ENCODE results near the gene HEATR5A.
"Not testable (repeated sequence)": the region's sequence is repeated elsewhere in the genome, so short reads cannot be mapped to it uniquely, and the experiment has no call there.

HEATR5A gene

DNA sequence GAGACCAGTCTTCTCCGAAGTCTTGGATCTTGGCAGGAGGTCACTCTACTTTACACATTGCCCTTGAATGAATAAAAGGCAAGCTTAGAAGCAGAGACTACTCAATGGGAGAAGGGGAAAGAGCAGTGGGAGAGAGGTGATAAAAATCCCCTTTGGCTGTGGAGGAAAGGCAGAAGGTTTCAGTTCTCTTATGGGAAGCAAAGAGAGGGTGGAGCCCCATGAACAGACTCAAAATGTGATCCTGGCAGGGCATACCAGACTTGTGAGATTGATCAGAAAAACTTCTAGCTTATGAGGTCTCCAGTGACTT, 163.2 kb downstream of the HEATR5A start:
- no peak for DNase-seq (ENCODE audit: insufficient read length)
- TF ChIP-seq POLR2AphosphoS5 (IDR thresholded peaks at IDR 0.05; ENCODE audit: low read depth, low read length), result no peak
- no peak for TF ChIP-seq TAF1 (IDR thresholded peaks at IDR 0.05; ENCODE audit: borderline replicate concordance, low read depth, low read length)
- TF ChIP-seq POLR2A (IDR thresholded peaks at IDR 0.05; ENCODE audit: low read depth, low read length), result no peak
- no peak for FAIRE-seq

DNA sequence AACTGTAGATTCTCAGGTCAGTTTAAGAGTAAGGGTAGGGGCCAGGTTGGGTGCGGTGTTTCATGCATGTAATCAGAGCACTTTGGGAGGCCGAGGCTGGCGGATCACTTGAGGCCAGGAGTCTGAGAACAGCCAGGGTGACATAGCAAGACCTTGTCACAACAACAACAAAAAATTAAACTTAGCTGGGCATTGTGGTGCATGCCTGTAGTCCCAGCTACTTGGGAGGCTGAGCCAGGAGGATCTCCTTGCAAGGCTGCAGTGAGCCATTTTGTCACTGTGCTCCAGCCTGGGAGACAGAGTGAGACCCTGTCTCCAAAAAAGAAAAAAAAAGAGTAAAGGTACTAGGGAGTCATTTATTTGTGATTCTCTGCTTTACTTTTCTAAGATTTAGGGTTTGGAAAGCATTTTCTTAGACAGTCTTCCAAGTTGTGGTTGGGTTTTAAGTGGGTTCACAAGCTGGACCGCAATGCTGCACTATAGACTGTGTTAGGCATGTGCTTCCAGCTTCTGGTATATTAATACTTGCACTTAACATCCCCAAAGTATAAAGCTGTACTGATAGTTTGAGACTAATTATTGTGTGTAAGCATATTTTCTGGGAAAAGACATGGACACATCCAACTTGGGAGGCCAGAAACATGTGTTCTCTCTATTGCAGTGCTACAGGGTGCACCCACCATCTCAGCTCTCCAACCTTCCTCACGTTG, 163.7 kb downstream of the HEATR5A start:
- FAIRE-seq (no peak), DNase-seq (ENCODE audit: insufficient read length) (no peak)
- TF ChIP-seq TAF1 (IDR thresholded peaks at IDR 0.05; ENCODE audit: borderline replicate concordance, low read depth, low read length) (no peak), POLR2A (IDR thresholded peaks at IDR 0.05; ENCODE audit: low read depth, low read length) (no peak), POLR2AphosphoS5 (IDR thresholded peaks at IDR 0.05; ENCODE audit: low read depth, low read length) (no peak)

DNA sequence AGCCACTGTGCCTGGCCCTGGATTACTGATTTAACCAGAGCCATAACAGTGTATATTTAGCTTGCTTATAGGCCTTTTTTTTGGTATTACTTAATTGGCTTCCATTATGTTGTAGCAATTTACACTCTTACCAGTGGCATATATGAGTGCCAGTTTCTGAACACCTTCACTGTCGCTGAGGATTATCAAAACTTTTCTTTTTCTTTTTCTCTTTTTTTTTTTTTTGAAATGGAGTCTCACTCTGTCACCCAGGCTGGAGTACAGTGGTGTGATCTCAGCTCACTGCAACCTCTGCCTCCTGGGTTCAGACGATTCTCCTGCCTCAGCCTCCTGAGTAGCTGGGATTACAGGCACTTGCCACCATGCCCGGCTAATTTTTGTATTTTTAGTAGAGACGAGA, 164.4 kb downstream of the HEATR5A start:
- not testable (repeated sequence) for FAIRE-seq; DNase-seq (ENCODE audit: insufficient read length)

DNA sequence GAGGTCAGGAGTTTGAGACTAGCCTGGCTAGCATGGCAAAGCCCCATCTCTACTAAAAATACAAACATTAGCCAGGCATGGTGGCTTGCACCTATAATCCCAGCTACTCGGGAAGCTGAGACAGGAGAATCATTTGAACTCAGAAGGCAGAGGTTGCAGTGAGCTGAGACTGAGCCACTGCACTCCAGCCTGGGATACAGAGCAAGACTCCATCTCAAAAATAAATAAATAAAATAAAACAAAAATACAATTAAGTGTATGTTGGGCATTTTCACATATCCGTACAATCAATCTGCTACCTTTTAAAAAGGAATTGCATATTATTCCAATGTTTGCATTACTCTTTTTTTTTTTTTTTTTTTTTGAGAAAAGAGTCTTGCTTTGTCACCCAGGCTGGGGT, 165.1 kb downstream of the HEATR5A start:
- FAIRE-seq, result no peak
- TF ChIP-seq POLR2A (IDR thresholded peaks at IDR 0.05; ENCODE audit: low read depth, low read length), result no peak
- TF ChIP-seq POLR2AphosphoS5 (IDR thresholded peaks at IDR 0.05; ENCODE audit: low read depth, low read length), result no peak
- no peak for TF ChIP-seq TAF1 (IDR thresholded peaks at IDR 0.05; ENCODE audit: borderline replicate concordance, low read depth, low read length)
- no peak for DNase-seq (ENCODE audit: insufficient read length)

DNA sequence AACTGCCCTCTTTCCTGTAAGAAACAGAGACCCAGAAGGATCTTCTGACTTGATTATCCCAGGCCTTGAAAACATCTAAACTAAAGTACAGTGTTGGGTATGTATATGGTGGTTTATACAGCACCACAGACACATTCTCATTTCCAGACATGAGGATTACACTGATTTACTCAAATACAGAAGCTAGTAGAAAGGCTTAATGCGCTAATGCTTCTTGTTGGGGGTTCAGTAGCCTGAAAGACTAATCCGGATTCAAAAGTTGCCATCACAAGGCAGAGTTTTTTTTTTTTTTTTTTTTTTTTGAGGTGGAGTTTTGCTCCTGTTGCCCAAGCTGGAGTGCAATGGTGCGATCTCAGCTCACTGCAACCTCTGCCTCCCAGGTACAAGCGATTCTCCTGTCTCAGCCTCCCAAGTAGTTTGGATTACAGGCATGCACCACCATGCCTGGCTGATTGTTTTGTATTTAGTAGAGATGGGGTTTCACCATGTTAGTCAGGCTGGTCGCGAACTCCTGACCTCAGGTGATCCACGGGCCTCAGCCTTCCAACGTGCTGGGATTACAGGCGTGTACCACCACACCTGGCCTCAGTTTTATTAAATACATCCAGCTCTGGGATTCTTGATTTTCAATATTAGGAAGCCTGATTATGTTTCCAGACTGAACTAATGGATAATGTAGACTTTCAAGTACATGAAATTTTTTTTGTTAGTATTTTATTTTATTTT, 166.4 kb downstream of the HEATR5A start:
- TF ChIP-seq POLR2A (IDR thresholded peaks at IDR 0.05; ENCODE audit: low read depth, low read length) (no peak), TAF1 (IDR thresholded peaks at IDR 0.05; ENCODE audit: borderline replicate concordance, low read depth, low read length) (no peak), POLR2AphosphoS5 (IDR thresholded peaks at IDR 0.05; ENCODE audit: low read depth, low read length) (no peak)
- FAIRE-seq, result no peak
- no peak for DNase-seq (ENCODE audit: insufficient read length)

DNA sequence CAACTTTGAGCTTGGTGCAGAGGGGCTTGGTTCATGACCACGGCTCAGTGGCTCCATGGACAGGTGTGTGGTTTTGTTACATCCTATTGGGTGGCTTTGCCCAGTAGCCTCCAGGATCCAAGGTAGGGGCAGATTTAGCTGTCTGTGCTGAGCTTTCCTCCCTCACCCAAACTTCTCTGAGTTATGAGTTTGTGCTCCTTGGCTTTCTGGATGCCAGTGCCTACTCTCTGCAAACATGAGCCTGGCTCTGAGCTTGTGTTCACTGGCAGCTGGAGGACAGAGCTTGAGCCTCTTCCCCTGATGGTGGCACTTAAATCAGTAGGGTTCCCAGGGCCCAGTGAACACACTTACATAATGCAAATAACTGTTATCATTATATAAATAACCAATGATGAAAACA, 167.5 kb downstream of the HEATR5A start:
- FAIRE-seq (no peak), DNase-seq (ENCODE audit: insufficient read length) (no peak)
- TF ChIP-seq TAF1 (IDR thresholded peaks at IDR 0.05; ENCODE audit: borderline replicate concordance, low read depth, low read length) (no peak), POLR2AphosphoS5 (IDR thresholded peaks at IDR 0.05; ENCODE audit: low read depth, low read length) (no peak), POLR2A (IDR thresholded peaks at IDR 0.05; ENCODE audit: low read depth, low read length) (no peak)

DNA sequence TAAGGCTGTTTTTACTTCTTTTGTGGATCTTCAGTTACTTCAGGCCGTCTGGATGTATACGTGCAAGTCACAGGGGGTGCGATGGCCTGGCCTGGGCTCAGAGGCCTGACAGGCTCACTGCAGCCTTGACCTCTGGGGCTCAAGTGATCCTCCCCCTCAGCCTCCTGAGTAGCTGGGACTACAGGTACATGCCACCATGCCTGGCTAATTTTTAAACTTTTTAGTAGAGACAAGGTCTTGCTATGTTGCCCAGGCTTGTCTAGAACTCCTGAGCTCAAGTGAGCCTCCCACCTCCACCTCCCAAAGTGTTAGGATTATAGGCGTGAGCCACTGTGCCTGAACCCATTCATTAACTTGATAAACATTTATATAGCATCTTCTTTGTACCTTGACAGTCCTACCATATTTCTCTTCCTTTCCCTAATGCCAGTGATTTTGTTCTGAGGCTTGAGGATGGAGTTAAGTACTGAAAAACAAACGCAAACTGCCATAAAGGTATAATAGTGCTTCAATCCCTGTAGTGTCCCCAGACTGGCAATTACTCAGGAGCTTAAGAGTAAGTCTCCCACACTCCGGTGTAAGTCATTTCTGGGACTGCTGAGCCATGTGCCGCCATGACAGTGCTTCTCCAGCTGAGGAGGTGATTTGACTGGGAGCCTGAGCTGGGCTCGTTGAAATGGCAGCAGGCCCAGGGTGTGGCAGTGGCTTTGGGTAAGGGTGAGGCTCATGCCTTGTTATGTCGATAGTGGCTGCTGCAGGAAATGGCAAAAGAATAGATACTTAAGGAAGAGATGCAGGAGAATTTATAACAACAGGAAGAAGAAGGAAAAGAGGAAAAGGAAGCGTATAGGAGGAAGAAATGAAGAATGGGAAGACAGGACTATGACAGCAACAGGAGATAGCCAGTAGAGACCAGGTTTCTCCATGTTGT, 169.1 kb downstream of the HEATR5A start:
- DNase-seq (ENCODE audit: insufficient read length), result no peak
- no peak for FAIRE-seq
- TF ChIP-seq POLR2A (IDR thresholded peaks at IDR 0.05; ENCODE audit: low read depth, low read length) (no peak), POLR2AphosphoS5 (IDR thresholded peaks at IDR 0.05; ENCODE audit: low read depth, low read length) (no peak), TAF1 (IDR thresholded peaks at IDR 0.05; ENCODE audit: borderline replicate concordance, low read depth, low read length) (no peak)

DNA sequence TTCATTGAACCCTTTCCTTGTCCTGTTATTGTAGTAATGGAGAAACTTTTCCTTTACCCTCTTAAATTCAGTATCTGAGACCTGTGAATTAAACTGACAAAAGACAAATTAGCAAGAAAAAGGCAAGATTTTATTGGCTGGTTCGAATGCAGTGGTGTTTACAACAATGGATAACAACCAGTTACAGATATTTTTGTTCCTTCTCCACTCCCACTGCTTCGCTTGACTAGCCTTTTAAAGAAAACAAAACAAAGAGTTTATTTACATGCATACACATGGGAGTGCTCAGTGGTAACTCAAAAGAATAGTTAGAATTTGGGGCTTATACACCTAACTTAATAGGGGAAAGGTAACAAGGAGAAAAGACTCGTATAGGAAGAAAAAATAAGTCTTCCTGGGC, 175.7 kb downstream of the HEATR5A start:
- DNase-seq (ENCODE audit: insufficient read length), result no peak
- TF ChIP-seq TAF1 (IDR thresholded peaks at IDR 0.05; ENCODE audit: borderline replicate concordance, low read depth, low read length), result no peak
- no peak for TF ChIP-seq POLR2A (IDR thresholded peaks at IDR 0.05; ENCODE audit: low read depth, low read length)
- TF ChIP-seq POLR2AphosphoS5 (IDR thresholded peaks at IDR 0.05; ENCODE audit: low read depth, low read length), result no peak
- FAIRE-seq, result no peak

DNA sequence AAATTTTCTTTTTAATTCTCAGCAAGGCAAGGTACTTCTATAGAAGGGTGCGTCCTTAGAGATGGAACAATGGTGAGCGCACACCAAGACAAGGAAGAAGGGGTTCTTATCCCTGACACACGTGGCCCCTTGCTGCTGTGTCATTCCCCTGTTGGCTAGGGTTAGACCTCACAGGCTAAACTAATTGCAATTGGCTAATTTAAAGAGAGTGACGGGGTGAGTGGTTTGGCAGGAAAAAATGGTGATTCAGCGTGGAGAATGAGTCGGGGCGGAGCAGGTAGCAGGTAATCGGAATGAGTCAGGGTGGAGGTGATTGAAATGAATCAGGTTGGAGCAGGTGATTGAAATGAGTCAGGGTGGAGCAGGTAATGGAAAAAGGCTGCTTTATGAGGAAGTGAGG, 176.5 kb downstream of the HEATR5A start:
- no peak for TF ChIP-seq POLR2AphosphoS5 (IDR thresholded peaks at IDR 0.05; ENCODE audit: low read depth, low read length)
- no peak for TF ChIP-seq TAF1 (IDR thresholded peaks at IDR 0.05; ENCODE audit: borderline replicate concordance, low read depth, low read length)
- FAIRE-seq, result no peak
- DNase-seq (ENCODE audit: insufficient read length), result no peak

DNA sequence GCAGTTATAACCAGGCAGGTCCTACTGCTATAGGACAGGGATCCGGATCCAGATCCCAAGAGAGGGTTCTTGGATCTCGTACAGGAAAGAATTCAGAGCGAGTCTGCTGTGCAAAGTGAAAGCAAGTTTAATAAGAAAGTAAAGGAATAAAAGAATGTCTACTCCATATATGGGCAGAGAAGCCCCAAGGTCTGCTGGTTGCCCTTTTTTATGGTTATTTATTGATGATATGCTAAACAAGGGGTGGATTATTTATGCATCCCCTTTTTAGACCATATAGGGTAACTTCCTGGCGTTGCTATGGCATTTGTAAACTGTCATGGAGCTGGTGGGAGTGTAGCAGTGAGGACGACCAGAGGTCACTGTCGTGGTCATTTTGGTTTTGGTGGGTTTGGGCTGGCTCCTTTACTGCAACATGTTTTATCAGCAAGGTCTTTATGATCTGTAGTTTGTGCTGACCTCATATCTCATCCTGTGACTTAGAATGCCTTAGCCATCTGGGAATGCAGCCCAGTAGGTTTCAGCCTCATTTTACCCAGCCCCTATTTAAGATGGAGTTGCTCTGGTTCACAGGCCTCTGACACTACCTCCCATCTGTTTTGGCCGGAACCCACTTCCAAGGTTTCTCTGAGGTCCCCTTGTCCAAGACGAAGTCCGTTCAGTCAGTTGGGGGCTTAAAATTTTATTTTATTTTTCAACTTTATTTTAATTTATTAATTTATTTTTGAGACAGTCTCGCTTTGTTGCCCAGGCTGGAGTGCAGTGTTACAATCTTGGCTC, 178.0 kb downstream of the HEATR5A start:
- DNase-seq (ENCODE audit: insufficient read length); FAIRE-seq: not testable (repeated sequence)
